ENCODE data around the gene IGF2R.

GRCh38 chr6:160086754-160087153, 117.9 kb downstream of the IGF2R start:
- TF ChIP-seq EZH2 (IDR thresholded peaks at IDR 0.05; ENCODE audit: borderline replicate concordance) (no peak), CTCF (IDR thresholded peaks at IDR 0.05; ENCODE audit: poor library complexity) (no peak)
